Fibroblast of skin of abdomen (primary cell): ENCODE results near the gene CLSTN2.

Source experiments
- DNase-seq: peaks from one replicate; pipeline ENCODE4 v3.0.0-alpha.2; 2013

The CLSTN2 gene

GRCh38 chr3:140344601-140345205 lies 409.7 kb downstream of the CLSTN2 start:
- DNase-seq = no peak

- no peak for DNase-seq
Observed at GRCh38 chr3:140347151-140347550, 412.2 kb downstream of the CLSTN2 start.

- DNase-seq = no peak
Observed at GRCh38 chr3:140349938-140350337, 415.0 kb downstream of the CLSTN2 start.

- DNase-seq = no peak
Observed at GRCh38 chr3:140351466-140351865, 416.5 kb downstream of the CLSTN2 start.

- DNase-seq = no peak
Observed at GRCh38 chr3:140355481-140355880, 420.5 kb downstream of the CLSTN2 start.

GRCh38 chr3:140358686-140359085 lies 423.7 kb downstream of the CLSTN2 start:
- no peak for DNase-seq

GRCh38 chr3:140359233-140359995 lies 424.4 kb downstream of the CLSTN2 start:
- DNase-seq = no peak

- DNase-seq = no peak
Observed at GRCh38 chr3:140360332-140360731, 425.3 kb downstream of the CLSTN2 start.

- DNase-seq = no peak
Observed at GRCh38 chr3:140363801-140364200, 428.8 kb downstream of the CLSTN2 start.

- no peak for DNase-seq
Observed at GRCh38 chr3:140365872-140366697, 431.1 kb downstream of the CLSTN2 start.

GRCh38 chr3:140368223-140368811 lies 433.3 kb downstream of the CLSTN2 start:
- no peak for DNase-seq

GRCh38 chr3:140370686-140371085 lies 435.7 kb downstream of the CLSTN2 start:
- no peak for DNase-seq

- DNase-seq = no peak
Observed at GRCh38 chr3:140373234-140373633, 438.2 kb downstream of the CLSTN2 start.

- DNase-seq = no peak
Observed at GRCh38 chr3:140375002-140375401, 440.0 kb downstream of the CLSTN2 start.

GRCh38 chr3:140376136-140376889 lies 441.3 kb downstream of the CLSTN2 start:
- no peak for DNase-seq

- no peak for DNase-seq
Observed at GRCh38 chr3:140377644-140378043, 442.7 kb downstream of the CLSTN2 start.

GRCh38 chr3:140378571-140379340 lies 443.8 kb downstream of the CLSTN2 start:
- DNase-seq = peak; percentile 6

- DNase-seq = no peak
Observed at GRCh38 chr3:140384028-140384771, 449.2 kb downstream of the CLSTN2 start.

- DNase-seq = no peak
Observed at GRCh38 chr3:140384876-140385275, 449.9 kb downstream of the CLSTN2 start.

- no peak for DNase-seq
Observed at GRCh38 chr3:140386357-140387100, 451.5 kb downstream of the CLSTN2 start.
